ENCODE data around the gene USP4.
A peak's percentile ranks its signal among the peaks of the same experiment; 100 is the strongest.

The USP4 gene

DNA sequence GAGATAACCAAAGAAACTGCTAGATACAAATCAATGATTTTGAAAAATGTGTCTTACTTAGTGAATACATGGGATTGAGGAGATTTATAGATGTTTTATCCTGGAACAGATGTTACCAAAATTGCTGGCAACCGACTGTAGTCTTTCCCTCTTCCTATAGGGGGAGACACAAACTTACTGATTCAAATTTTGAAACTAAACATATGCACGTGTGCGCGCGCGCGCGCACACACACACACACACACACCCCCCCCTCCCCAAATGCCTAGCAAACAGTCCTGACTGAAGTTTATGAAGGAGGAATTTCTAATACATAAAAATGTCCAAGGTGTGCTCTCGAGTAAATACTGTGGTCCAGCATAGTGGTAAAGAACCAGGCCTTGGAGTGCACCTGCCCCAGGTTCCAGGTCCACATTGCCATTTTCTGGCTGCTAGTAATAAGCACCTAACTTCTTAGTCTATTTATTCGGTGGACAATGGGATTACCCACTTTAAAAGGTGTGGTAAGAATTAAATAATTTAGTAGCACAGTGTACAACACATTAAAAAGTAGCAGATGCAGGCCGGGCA, 44.3 kb downstream of the USP4 start:
- peak; percentile 11 for DNase-seq

DNA sequence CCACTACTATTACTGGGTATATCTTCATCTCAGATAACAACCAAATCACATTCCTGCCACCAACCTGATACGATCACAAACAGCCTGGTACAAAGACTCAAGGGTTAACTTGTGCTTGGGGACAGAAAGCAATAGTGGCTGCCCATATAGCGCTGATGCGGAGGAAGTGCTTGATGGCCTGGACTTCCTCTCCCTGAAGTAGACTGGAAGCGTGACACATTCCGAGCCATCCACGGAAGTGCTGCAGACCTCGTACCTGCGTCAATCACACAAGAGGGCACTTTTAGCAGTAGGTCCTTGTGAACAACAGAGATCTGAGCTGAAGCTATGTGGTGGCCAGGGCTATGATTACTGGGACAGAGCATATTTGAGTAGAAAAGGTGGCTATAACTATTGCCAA, 45.5 kb downstream of the USP4 start:
- no peak for DNase-seq

DNA sequence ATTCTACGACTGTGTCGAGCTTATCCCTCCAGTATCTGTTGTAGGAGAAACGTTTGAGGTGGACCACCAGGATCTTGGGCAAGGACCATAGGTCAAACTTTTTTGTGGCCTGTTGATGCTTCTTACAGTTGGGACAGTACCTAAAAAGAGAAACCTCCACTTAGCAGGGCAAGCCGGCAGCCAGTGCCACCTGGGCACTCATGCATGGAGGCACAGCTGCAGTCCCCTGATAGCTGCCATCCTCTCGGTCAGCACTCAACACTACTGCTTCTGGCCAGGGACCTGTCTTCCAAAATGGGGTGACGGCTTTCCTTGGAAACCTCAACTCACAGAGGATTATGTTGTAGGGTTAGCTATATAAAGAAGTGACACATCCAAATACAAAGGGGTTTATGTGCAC, 55.9 kb downstream of the USP4 start:
- DNase-seq, result no peak

DNA sequence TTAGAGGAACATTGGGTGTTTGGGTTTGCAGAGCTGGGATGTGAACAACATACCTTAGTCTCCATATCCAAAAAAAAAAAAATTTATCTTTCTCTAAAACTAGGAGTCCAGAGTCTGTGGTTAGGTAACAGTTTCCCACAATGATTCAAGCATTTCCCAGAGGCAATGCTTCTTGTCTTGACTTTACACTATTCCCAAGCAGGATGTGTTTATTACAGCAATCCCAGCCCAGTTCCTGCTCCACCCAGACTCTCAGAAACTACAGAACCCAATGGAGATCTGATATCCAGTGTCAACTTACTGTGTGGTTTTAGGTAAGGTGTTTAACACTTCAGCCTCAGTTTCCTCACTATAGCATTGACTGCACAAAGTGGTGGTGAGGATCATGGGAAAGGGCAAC, 60.5 kb downstream of the USP4 start:
- DNase-seq, result no peak

DNA sequence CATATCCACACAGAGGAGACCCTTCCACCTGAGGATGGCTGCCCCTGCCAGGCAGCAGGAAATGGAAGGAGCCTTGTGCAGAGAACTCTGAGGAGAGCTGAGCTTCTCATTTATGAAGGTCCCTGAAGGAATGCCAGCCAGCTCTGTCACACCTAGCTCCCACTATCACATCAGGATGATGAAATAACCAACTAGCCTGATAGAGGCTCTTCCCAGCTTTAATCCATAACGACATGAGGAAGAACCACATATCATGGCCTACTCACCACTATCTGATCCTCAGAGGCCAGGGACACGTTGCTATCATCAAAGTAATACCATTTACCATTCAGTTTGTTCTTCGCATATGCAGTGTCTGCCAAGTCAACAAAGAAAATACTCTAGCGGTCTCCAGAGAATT, 61.3 kb downstream of the USP4 start:
- no peak for DNase-seq

DNA sequence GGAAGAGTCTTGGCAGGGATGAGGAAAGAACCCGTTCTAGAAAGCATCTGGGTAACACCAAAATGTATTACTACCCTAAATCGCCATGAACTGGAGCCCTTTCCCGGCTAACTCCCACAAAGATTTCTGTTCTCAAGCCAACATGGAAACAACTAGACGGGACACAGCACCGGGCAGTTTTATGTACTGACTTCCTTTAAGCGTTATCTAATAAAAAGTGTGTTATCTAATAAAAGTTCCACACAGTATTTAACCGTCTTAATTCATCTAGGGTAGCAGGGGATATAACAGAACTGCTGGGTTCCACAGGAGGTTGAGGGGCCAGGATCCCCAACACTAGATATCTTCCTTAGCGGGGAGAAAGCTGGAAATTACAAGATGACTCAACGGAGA, 62.5 kb downstream of the USP4 start:
- DNase-seq, result no peak

DNA sequence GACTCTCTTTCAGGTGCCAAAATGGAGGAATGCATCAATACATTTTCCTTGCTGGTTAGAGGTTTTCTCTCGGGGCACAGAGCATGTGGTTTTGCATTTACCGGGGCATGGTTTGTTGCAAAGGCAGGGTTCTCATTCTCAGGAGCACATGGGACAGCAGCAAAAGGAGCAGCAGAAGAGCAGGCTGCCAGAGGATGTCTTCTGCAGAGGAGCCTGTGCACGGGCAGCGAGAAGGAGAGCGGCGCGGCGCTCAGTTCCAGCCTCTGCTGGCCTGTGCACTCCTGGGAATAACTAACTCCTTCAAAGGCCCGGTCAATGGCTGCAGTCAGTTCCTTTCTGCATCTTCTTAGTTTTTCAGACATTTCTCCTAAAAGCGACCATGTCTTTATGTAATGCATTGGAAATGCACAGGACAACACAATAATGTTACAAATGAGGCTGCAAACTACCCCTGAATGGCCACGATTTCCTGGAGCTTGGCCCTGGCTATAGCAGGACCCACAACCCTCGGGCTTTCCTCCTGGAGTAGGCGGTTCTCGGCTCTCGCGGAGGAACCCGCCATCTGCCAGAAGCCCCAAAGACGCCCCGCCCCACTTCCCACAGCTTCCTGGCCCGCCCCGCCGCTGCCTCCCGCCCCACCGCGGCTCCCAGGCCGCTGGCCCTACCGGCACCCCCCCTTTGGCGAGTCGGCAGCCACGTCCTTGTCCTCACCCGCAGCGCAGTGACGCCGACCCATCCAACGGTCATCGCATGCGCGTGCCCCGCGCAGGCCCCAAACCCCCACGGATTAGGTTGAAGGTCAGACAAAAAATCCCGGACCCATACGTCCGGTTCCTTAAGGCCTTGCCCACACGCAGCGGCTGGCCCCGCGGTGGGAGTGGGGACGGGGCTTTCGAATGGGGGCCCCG, 63.1 kb downstream of the USP4 start, which contains the start of gene C3orf62:
Gene C3orf62 (minus strand): TSS at position 758 of the 908 bp plus-strand sequence. CDS start 360 bp downstream, at position 398.
- peak; percentile 70 for DNase-seq

DNA sequence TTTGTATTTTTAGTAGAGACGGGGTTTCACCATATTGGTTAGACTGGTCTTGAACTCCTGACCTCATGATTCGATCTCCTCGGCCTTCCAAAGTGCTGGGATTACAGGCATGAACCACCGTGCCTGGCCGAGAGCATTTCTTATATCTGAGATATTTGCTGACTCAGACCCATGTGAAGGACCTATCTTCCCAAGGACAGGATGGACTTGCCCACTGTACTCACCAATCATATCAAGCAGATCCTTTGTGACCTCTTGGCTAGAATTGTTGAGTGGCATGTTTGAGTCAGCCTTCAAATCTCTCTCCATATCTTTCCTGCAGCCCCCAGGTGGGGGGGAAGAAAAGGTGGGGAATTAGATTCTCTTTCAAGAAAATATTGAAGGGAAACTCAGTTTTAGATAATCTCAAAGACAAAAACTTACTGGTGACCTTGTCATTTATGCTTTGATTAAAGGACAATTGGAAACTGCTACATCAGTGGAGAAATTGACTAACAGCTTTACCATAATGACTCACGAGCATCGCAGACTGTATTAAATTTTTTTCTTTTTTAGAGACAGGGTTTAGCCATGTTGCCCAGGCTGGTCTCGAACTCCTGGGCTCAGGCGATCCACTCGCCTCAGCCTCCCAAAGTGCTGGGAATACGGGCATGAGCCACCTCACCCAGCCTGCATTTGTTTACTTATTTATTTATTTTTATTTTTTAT, 65.9 kb downstream of the USP4 start:
- DNase-seq, result no peak

DNA sequence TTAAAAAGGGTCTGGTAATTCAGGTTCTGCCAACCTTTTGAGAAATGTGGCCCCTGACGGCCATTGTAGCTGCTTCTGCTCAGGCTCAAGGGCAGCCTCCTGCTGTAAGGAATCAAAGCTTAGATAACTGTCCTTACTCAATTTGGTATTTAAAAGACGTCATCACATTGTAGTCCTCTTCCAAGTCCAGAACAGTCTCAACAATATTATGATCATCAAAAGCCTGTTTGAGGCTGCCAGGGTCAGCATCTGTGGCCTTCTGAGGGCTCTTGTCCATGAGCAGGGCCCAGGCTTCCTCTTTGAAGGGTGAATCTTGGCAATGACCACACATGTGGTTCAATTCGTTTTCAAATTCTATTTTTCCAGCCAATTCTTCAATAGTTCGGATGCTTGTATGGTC, 68.8 kb downstream of the USP4 start:
- DNase-seq, result no peak

DNA sequence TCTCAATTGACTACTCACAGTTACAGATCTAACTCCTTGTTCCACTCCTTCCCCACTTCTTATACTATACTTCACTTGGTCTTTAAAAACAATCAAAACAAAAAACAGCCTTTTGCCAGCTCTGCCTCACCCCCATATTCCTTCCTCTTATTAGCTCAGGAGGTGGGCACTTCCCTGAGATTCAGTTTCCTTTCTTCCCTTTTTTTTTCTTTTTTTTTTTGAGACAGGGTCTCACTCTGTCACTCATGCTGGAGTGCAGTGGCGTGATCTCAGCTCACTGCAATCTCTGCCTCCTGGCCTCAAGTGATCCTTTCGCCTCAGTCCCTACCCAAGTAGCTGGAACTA, 69.7 kb downstream of the USP4 start:
- DNase-seq, result no peak

DNA sequence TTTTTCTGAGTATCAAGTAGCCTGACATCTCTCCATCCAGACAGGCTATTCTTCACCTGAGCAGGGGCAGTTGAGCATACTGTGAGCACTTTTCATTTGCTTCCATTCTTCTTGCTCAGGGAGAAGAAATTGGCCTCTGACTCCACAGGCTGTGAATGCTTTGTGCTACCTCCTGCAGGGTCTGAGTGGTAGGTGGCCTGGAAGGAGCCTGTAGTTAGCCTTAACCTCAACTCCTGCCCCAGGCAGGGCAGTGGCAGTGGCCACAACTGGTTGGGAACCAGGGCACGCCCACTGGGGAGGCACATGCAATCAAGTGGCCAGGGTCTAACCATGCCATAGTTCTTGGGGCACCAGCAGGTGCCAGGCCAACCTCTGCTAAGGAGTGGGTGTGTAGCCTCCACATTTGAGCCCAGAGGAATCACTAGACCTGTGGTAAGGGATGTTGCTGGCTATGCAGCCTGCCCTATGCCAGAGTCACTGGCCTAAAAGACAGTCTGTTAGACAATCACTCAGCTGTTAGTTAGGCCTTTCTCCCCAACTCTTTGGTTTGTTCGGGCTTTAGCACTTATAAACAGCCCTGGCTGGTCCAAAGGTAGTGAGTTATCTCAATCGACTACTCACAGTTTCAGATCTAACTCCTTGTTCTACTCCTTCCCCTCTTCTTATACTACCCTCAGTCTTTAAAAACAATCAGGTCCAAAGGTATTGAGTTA, 70.3 kb downstream of the USP4 start:
- no peak for DNase-seq

DNA sequence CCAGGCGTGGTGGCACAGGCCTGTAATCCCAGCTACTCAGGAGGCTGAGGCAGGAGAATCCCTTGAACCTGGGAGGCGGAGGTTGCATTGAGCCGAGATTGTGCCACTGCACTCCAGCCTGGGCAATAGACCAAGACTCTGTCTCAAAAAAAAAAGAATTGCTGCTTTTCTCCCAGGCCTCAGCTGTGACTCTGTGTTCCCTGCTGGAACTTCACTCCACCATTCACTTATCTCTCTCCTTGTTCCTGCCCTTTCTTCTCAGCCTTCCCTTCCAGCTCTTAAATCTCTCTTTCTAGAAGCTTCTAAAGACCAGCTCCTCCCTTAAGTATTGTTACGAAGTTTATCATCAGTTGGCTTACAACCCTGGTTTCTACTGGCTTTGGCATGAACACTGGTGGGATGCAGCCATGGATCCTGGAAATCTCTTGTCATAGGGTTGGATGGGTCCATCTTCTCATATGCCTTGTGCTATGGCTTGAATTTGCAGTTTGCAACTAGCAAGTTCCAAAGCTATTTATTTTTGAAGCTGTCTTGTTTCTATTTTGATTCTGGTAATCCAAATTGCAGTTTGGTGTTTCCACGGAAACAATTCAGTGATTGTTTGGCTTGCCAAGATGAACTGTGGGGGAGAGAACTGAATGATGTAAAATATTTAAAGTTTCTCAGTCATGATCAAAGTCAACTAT, 73.3 kb downstream of the USP4 start:
- DNase-seq, result no peak

DNA sequence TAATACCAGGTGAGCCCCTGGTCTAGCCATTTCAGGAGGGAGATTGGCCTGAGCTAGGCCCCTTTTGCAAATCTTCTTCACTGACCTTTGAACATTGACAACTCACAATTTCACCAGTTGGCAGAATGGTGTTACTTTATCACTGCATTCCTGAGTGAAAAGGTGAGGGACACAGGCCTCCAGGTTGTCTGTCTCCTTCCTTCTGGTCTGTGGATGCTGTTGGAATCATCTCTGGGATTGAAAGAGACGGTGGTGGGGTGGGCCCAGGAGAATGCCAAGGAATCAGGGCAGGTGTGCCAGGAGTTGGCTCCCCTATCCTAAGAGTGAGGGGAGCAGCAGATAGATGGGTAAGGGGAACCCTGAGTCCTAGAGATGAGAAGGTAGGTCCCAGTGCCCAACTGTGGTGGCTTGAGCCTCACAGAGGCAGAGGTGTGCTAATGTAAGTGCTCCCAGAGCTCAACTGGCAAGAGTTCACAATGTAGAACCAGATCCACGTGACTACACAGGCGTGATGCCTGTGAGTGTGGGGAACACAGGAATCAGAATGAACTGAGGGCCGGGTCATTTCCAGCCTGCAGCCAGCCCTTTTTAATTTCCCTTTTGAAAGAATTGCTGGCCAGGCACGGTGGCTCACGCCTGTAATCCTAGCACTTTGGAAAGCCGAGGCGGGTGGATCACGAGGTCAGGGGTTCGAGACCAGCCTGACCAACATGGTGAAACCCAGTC, 74.0 kb downstream of the USP4 start:
- DNase-seq, result no peak

DNA sequence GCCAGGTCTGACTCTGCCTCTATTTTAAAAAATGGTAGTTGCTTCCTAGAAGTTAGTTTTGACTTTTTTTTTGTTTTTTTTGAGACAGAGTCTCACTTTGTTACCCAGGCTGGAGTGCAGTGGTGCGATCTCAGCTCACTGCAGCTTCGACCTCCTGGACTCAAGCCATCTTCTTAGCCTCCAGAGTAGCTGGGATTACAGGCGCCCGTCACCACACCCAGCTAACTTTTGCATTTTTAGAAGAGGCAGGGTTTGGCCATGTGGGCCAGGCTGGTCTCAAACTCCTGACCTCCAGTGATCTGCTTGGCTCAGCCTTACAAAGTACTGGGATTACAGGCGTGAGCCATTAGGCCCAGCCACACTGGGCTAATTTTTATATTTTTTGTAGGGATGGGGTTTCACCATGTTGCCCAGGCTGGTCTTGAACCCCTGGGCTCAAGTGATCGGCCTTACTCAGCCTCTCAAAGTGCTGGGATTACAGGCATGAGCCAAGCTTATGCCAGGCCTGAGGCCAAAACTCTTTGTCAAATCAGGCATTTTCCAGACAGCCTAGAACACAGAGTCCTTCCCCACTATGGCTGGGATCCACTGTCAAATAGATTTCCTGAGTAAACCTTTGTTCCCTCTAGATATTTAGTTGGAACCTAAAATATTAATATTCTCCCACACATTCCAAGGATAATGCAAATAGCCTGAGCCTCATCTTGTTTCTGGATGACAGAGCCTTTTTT, 76.5 kb downstream of the USP4 start:
- DNase-seq, result no peak

DNA sequence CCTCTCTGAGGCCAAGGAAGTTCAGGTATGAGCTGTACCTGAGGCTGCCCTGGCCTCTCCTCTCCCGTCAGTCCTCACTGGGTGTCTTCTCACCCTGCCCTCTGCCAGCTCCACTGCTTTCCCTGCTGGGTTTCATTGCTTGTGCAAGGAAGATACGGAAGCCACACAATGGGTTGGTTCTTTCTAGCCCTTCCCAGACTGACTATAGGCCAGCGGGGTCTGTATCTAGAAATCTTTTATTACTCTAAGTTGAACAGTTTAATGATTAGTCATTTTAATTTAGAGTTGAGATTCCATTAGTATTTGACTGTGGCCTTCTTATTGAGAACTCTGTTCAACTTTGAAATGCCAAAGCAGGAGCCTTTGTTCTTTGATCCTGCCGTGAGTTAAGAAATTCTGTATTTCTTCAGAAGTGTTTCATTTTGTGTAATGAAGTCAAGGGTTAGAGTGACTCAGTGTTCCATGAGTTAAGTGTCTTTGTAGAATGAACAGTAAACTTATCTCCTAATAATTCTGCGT, 79.0 kb downstream of the USP4 start:
- DNase-seq, result no peak

DNA sequence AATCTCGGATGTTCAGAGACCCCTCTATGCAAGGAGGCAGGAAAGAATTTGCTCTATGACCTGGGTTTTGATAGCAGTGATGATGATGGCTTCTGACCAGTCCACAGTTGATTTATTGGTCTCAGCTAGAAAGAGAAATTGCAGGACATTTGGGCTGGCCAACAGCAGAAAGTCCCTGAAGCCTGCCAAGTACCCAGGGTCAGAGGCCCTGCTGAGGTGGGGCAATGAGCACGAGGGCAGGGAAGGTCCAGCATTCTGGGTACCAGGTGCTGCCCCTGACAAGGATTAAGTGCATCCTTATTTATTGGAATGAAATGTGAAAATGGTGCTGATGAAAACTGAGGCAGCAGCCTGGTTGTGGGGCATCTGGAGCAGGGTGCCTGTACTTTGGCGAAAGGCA, 82.7 kb downstream of the USP4 start:
- DNase-seq, result no peak

DNA sequence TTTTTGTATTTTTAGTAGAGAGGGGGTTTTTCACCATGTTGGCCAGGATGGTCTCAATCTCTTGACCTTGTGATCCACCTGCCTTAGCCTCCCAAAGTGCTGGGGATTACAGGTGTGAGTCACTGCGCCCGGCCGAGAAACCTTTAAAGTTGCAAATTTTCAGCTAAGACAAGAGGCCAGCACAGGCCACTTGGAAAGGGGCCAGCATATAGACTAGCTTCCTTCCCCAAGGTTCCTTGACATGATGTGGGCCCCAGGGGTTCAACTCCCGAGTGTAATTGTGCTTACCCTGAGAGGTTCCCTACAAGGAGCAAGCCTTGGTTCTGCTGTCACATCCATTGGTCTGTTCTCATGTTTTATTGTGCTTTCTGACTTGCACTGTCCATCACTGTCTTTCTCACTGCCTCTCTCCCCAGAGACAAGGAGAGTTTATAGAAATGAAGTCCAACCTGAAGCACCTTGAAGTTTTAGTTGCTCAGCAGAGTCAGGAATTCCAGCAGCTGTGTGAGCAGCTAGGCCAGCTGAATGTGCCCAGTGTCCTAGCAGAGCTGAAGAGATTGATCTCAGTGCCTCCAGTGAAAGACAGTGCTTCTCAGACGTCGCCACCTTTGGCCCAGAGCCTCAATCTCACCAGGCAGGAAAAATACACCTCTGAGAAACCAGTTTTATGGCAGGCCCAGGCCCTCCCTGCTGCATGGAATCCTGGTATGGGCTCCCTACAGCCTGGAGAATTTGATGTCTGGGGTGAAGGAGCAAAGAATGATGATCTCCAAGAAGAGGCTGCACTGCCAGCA, 83.9 kb downstream of the USP4 start:
- DNase-seq, result no peak

DNA sequence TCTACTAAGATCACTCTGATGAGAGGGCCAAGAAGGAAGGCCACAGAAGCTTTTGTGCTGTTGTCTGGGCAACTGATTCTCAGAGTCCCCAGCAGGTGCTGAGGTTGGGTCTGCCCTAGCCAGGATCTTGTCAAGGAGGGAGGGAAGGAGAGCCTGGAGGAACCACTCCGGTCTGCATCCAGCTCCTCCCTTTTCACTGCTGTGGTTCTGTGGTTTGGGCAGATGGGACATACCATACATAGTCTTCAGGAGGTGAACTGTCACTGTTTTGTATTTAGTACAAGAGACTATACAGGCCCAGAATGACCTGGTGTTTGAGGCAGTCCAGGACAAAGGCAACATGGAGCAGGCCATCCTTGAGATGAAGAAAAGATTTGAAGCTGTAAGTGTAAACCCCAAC, 84.7 kb downstream of the USP4 start:
- no peak for DNase-seq

DNA sequence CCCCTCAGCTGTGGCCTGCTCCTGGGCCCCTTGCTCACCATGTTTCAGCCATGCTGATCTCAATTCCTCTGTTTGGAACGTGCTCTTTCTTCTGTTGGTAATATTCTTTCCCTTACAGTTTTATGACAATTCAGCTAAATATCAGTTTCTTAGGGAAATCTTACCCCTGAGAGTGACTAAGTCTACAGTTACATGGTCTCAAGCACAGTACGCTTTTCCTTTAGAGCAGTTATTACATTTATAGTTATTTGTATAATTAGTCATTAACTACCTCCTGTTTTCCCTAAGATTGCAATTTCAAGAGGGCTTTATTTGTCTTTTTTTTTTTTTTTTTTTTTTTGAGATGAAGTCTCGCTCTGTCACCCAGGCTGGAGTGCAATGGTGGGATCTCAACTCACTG, 86.3 kb downstream of the USP4 start:
- DNase-seq, result no peak

DNA sequence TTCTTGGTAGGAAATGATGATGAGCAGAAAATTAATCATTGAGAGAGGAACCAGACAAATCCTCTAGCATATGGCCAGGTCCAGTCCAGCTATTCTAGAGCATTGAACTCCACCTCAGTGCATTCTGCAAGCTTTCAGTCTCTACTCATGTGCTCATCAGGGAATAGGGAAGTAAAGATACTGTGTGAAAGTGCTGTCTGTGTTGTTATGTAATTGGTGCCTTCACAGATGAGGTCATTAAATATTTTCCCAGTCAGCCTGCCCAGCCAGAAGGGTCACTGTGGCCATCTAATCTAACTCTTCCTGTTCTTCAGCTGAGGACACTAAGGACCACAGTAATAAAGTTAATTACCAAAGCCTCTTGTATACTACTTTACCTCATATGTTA, 91.0 kb downstream of the USP4 start:
- no peak for DNase-seq

All from activated gamma-delta T cell treated with Interleukin-2 at 50 U/mL for 16 hours (primary cell).